Activated CD4-positive, alpha-beta T cell treated with anti-CD3 and anti-CD28 coated beads, Interleukin-2, amount 50 U/mL, for 16 hours (primary cell): ENCODE measurements around the gene FGFR2.
A peak's percentile ranks its signal among the peaks of the same experiment; 100 is the strongest.
"Not testable (repeated sequence)": the region's sequence is repeated elsewhere in the genome, so short reads cannot be mapped to it uniquely, and the experiment has no call there.

Experiments used
- DNase-seq: peaks from one replicate; pipeline ENCODE4 v3.0.0-alpha.2; 2020

Gene FGFR2

GRCh38 chr10:121520526-121520925 lies 77.7 kb downstream of the FGFR2 start:
- DNase-seq: not testable (repeated sequence)

- no peak for DNase-seq
Measured at GRCh38 chr10:121519901-121520493, 78.2 kb downstream of the FGFR2 start.

GRCh38 chr10:121519411-121519810 lies 78.8 kb downstream of the FGFR2 start:
- DNase-seq: no peak

- DNase-seq: no peak
Measured at GRCh38 chr10:121518333-121518732, 79.9 kb downstream of the FGFR2 start.

- DNase-seq: peak; percentile 54
Measured at GRCh38 chr10:121516093-121516865, 82.0 kb downstream of the FGFR2 start.

- no peak for DNase-seq
Measured at GRCh38 chr10:121514141-121514865, 83.9 kb downstream of the FGFR2 start.

- no peak for DNase-seq
Measured at GRCh38 chr10:121511943-121512342, 86.3 kb downstream of the FGFR2 start.

GRCh38 chr10:121511460-121511859 lies 86.8 kb downstream of the FGFR2 start:
- DNase-seq: no peak

GRCh38 chr10:121510201-121510771 lies 88.0 kb downstream of the FGFR2 start:
- DNase-seq: no peak

- no peak for DNase-seq
Measured at GRCh38 chr10:121509796-121510195, 88.4 kb downstream of the FGFR2 start.

- DNase-seq: no peak
Measured at GRCh38 chr10:121509112-121509511, 89.1 kb downstream of the FGFR2 start.

GRCh38 chr10:121503587-121504051 lies 94.6 kb downstream of the FGFR2 start:
- DNase-seq: no peak

- DNase-seq: no peak
Measured at GRCh38 chr10:121501796-121502195, 96.4 kb downstream of the FGFR2 start.

- DNase-seq: no peak
Measured at GRCh38 chr10:121500701-121501332, 97.4 kb downstream of the FGFR2 start.

- no peak for DNase-seq
Measured at GRCh38 chr10:121497513-121498470, 100.5 kb downstream of the FGFR2 start.

- DNase-seq: no peak
Measured at GRCh38 chr10:121495719-121496118, 102.5 kb downstream of the FGFR2 start.

- no peak for DNase-seq
Measured at GRCh38 chr10:121494296-121494695, 103.9 kb downstream of the FGFR2 start.

GRCh38 chr10:121493521-121493920 lies 104.7 kb downstream of the FGFR2 start:
- no peak for DNase-seq

- no peak for DNase-seq
Measured at GRCh38 chr10:121490871-121491519, 107.2 kb downstream of the FGFR2 start.

- no peak for DNase-seq
Measured at GRCh38 chr10:121485436-121486139, 112.7 kb downstream of the FGFR2 start.

- no peak for DNase-seq
Measured at GRCh38 chr10:121484816-121485215, 113.4 kb downstream of the FGFR2 start.
